ENCODE measurements around the gene MCM5.
"Not testable (repeated sequence)": the region's sequence is repeated elsewhere in the genome, so short reads cannot be mapped to it uniquely, and the experiment has no call there.

Gene MCM5

GRCh38 chr22:35399678-35400500 is at the start of gene MCM5:
Gene MCM5, plus strand, starts transcription at chr22:35400140. Its CDS starts 299 bp downstream, at chr22:35400439.
- H3K4me3 ChIP-seq, result peak within 1 kb of the TSS; percentile 79 to 93 (median 85)
- peak within 1 kb of the TSS; percentile 21 to 91 (median 80) for H3K27ac ChIP-seq

- peak overlapping the region; percentile 32 to 46 (median 40) for H3K4me3 ChIP-seq
- H3K27ac ChIP-seq, result peak overlapping the region in 19 of 21 experiments; percentile 38 to 85 (median 72)
These were observed 49.1 kb upstream of the MCM5 start for GRCh38 chr22:35350539-35351503.

GRCh38 chr22:35352214-35353111 is 47.5 kb upstream of the MCM5 start:
- no peak overlapping the region for H3K4me3 ChIP-seq
- H3K27ac ChIP-seq, result peak overlapping the region in 18 of 21 experiments; percentile 4 to 82 (median 62)

DNA sequence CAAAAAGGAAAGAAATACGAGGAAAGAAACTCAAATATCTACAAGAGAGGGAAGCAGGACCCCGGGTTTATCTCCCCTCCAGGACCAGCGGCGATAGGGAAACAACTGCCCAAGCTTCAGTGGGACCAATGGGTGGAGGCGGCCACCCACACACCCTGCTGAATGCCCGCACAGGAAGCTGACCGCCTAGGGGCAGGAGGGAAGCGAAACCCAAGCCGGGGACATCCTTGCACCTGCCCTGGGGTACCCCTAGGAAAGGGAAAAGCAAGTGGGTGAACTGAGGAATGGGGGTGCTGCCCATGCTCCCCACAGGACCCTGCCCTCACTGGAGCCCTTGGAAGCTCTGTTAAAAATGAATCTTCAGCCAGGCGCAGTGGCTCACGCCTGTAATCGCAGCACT is 46.6 kb upstream of the MCM5 start:
- Histone ChIP-seq H3K27ac (peak overlapping the region in 13 of 21 experiments; percentile 4 to 82 (median 72)), H3K4me3 (no peak overlapping the region)

DNA sequence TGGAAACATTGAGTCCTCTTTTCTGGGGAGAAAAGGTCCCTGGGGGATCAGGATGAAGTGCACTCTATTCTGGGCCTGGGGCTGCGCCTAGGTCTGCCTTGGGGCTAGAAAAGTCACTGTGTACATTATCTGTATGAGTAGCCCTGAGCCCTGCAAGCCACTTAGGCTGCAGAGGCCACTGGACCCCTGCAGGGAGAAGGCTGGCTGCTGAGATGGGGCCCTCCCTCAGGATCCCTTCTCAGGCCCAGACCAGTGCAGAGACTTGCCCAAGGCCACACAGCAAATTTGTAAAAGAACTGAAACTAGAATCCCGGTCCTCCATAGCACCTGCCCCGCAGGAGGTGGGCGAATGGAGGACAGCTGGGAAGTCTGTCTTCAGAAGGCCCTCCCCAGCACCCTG is 45.9 kb upstream of the MCM5 start:
- peak overlapping the region in 4 of 21 experiments; percentile 30 to 81 (median 77) for H3K27ac ChIP-seq
- no peak overlapping the region for H3K4me3 ChIP-seq

DNA sequence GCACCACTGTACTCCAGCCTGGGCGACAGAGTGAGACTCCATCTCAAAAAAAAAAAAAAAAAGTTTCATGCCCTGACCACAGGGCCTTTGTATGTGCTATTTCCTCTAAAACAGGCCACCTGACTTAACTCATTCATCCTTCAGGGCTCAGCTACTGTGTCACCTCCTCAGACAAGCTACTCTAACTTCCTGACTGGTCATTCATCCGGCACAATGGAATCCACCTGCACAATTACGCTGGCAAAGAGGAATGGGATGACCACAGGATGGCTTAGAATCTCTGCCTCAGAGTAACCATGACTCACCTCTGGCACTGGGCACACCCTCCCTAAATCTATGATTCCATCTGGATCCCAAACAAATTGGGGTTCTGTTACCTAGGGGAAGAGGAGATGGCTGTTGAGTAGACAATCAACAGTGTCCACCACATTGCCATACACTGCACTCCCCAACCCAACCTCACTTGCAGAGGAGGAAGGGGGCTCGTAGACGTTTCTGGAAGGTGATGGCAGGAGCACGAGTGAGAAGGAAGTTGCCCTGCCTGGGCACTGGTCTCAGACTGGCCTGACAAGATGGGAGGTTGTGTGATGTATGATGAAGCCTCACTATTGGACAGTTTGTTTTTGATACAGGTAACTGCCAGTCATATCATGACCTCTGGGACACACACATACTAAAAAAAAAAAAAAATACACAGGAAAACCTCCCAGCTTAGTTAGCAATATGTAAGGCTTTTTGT is 41.9 kb upstream of the MCM5 start:
- Histone ChIP-seq H3K4me3 (no peak overlapping the region), H3K27ac (peak overlapping the region in 1 of 21 experiments; percentile 22)

GRCh38 chr22:35359380-35360065 is 40.4 kb upstream of the MCM5 start:
- Histone ChIP-seq H3K4me3 (no peak overlapping the region), H3K27ac (no peak overlapping the region)

DNA sequence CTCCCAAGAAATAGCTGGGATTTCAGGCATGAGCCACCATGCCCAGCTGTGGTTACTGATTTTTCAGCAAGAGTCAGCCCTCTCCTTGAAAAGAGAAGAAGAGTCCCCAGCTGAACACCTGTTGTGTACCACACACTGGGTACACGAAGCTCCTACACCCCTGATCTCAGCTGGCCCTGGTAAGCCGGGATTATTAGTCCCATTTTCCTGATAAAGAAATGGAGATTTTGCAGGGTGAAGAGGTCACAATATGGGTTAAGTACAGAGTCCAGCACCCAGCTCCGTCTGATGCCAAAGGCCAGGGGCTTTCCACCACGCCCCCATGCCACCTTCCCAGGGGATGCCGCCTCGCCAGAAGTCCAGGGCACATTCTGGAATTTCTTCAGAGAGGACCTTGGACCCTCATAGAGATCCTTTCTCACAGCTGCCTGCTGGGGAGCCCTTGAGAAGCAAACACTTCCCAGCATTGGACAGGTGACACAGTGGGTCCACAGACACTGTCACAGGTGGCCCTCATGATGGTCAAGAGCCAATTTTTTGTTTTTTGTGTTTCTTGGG is 38.9 kb upstream of the MCM5 start:
- Histone ChIP-seq H3K27ac (no peak overlapping the region), H3K4me3 (no peak overlapping the region)

DNA sequence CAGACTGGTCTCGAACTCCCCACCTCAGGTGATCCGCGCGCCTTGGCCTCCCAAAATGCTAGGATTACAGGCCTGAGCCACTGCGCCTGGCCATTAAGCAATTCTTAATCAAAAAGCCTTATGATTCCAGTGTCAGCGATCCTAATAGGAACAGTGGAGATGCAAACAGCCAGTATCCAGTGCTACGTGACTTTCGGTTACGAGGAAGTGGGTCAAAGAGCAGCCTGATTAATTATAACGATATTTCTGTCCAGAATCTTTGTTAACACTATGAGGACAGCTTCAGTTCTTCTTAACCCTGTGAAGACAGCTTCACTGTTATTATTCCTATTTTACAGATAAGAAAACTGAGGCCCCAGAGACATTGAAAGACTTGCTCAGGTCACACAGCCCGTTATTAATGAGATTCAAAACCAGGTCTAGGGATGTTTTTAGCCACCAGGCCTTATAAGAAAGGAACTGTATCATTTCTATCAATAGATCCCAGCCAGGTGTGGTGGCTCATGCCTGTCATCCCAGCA is 36.3 kb upstream of the MCM5 start:
- Histone ChIP-seq H3K4me3 (no peak overlapping the region), H3K27ac (no peak overlapping the region)

GRCh38 chr22:35364230-35364629 is 35.7 kb upstream of the MCM5 start:
- not testable (repeated sequence) for H3K27ac ChIP-seq

DNA sequence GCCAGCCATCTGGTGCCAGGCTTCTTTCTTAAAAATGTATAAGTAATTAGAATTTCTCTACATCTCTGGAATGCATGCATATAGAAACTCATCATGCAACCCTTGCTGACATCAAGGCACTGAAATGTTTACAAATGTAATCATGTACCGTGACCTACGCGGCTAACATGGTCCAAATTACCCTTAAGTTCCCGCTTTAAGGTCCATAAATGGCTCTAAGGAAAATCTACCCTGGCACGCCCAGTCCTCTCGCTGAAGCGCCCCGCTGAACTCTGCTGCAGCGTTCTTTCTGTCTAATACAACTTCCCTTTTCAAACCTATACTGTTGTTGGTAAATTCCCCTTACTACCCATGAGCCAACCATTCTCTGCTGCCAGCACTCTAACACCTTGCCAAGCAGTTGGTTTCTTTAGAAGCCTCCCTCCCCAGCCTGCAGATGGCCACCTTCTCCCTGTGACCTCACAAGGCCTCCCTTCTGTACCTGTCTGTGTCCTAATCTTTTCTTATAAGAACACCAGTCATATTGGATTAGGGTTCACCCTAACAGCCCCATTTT is 32.5 kb upstream of the MCM5 start:
- no peak overlapping the region for H3K4me3 ChIP-seq
- H3K27ac ChIP-seq, result no peak overlapping the region

More at GRCh38 chr22:35364230-35364629, 35.7 kb upstream of the MCM5 start:
- H3K4me3 ChIP-seq, result not testable (repeated sequence)

- H3K27ac ChIP-seq, result no peak overlapping the region
- H3K4me3 ChIP-seq, result no peak overlapping the region
These were observed 31.6 kb upstream of the MCM5 start for GRCh38 chr22:35368386-35368785.

DNA sequence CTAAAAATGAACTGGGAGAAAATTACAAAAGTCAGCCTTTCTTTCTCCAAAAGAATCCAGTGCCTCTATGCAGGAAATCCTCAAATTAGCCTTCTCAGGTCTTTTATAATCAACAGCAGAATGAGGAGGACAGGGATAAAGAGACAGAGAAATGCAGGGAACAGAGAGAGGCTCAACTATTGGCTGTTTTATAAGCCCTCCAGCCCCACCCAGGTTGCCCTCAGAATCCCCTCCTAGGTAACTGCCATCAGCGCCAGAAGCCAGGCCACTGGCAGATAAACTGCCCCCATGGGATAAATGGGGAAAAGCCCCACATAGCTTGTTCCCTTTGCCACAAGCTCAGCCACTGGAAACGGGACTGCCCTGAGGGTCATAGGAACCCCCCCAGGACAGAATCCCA is 29.9 kb upstream of the MCM5 start:
- Histone ChIP-seq H3K27ac (peak overlapping the region in 6 of 21 experiments; percentile 6 to 66 (median 34)), H3K4me3 (no peak overlapping the region)

DNA sequence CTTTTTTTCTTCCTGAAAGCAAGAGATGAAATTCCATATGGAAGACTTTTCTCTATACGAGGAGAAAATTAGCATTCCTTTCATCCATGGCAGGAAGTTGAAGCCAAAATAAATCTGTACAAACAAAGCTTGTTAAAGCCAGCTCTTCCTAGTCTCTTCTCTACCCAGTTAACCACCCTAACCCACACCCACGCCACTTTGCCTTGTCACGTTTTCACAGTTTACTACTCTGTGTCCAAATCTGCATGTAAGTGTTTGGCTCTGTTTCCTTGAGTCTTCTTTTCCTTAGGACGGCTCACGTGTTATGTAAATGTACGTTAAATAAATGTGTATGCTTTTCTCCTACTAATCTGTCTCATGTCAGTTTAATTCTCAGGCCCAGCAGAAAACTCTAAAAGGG is 26.2 kb upstream of the MCM5 start:
- H3K27ac ChIP-seq, result no peak overlapping the region
- no peak overlapping the region for H3K4me3 ChIP-seq

GRCh38 chr22:35375031-35375430 is 24.9 kb upstream of the MCM5 start:
- Histone ChIP-seq H3K4me3 (no peak overlapping the region), H3K27ac (peak overlapping the region in 7 of 21 experiments; percentile 9 to 58 (median 37))

GRCh38 chr22:35375526-35375925 is 24.4 kb upstream of the MCM5 start:
- Histone ChIP-seq H3K27ac (peak overlapping the region in 8 of 21 experiments; percentile 9 to 58 (median 34)), H3K4me3 (no peak overlapping the region)

Measured in skin epidermis (tissue), 12 donors.